Keratinocyte (primary cell): Measurements from ENCODE around the gene FAM83C.

ENCODE experiments used
- EZH2 ChIP-seq: IDR thresholded peaks from one replicate; pipeline ENCODE4 v1.6.1; 2012; ENCODE audit warnings: inconsistent platforms, mild to moderate bottlenecking, low read length, moderate library complexity
- TF ChIP-seq, protein P1 (sequence below), 3 experiments: IDR thresholded peaks in 1 of 3; conservative IDR thresholded peaks in 1 of 3; optimal IDR thresholded peaks in 1 of 3; 2 replicates in 2 of 3; 3 replicates in 1 of 3; pipeline versions ENCODE3 to v1.5.1; 2011; ENCODE audit warnings: low read length in 3 of 3, mild to moderate bottlenecking in 3 of 3, moderate library complexity in 2 of 3, control low read depth in 1 of 3, inconsistent platforms in 1 of 3; ENCODE audit not compliant: insufficient read depth in 2 of 3; ENCODE audit errors: extremely low read depth in 1 of 3

DNA sequence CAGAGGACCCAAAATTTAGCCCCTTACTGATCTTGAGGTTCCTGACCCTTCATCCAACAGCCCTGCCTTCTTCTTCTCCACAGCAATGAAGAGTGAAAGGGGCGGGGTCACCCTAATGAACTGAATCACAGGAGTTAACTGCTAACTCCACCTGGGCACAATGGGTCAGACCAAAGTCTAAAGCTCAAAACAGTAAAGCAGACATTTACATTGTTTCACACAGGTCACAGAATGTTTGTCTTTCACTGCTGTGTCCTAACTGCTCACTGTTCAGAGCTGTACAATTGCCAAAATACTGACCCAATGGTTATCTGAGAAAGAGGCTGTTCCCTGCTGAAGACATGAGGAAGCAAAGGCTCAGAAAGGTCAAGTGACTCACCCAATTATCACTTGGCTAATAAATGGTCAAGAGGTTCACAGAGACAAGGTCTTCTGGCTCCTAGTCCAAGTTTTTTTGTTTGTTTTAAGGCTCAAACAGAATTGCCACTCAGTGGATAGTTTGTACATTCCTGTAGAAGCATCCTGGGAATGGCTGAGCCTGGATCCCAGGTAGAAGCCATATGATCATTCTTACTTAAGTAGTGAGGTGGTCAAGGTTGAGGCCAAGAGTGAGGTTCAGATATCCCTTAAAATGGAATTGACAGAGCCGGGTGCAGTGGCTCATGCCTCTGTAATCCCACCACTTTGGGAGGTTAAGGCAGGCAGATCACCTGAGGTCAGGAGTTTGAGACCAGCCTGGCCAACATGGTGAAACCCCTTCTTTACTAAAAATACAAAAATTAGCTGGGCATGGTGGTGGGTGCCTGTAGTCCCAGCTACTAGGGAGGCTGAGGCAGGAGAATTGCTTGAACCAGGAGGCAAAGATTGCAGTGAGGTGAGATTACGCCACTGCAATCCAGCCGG is 35.1 kb upstream of the FAM83C start:
- TF ChIP-seq, protein P1, sequence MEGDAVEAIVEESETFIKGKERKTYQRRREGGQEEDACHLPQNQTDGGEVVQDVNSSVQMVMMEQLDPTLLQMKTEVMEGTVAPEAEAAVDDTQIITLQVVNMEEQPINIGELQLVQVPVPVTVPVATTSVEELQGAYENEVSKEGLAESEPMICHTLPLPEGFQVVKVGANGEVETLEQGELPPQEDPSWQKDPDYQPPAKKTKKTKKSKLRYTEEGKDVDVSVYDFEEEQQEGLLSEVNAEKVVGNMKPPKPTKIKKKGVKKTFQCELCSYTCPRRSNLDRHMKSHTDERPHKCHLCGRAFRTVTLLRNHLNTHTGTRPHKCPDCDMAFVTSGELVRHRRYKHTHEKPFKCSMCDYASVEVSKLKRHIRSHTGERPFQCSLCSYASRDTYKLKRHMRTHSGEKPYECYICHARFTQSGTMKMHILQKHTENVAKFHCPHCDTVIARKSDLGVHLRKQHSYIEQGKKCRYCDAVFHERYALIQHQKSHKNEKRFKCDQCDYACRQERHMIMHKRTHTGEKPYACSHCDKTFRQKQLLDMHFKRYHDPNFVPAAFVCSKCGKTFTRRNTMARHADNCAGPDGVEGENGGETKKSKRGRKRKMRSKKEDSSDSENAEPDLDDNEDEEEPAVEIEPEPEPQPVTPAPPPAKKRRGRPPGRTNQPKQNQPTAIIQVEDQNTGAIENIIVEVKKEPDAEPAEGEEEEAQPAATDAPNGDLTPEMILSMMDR (optimal IDR thresholded peaks at IDR 0.05 in 1 of 3, IDR thresholded peaks at IDR 0.05 in 1 of 3, conservative IDR thresholded peaks at IDR 0.05 in 1 of 3; ENCODE audit: extremely low read depth in 1 of 3, insufficient read depth in 2 of 3, low read length in 3 of 3), result no peak
- no peak for TF ChIP-seq EZH2
